Caco-2 (cell line): ENCODE data around the gene KCNIP1. TPM values are rescaled to one million over a fixed set of nuclear protein-coding genes. Genes with fewer than 3 reads are reported as not detected.
A peak's percentile ranks its signal among the peaks of the same experiment; 100 is the strongest.
"Not testable (repeated sequence)": the region's sequence is repeated elsewhere in the genome, so short reads cannot be mapped to it uniquely, and the experiment has no call there.

Experiments used
- BruUV-seq: library from RNA; stranded (reverse); fragments of 400-500 nt; replicated peaks from 2 replicates; lab custom pipeline; 2021; lab: Mats Ljungman, UMichigan
- CTCF ChIA-PET: fragments of 300-600 bp; sonication (Branson Sonifier 250); formaldehyde crosslinking; loops from one replicate; lab custom pipeline; 2022; ENCODE audit warnings: antibody characterized with exemption; lab: Charles Lee
- POLR2A ChIA-PET: fragments of 300-600 bp; sonication (Branson Sonifier 250); formaldehyde crosslinking; loops from one replicate; lab custom pipeline; 2022; ENCODE audit warnings: antibody characterized with exemption; lab: Charles Lee
- DNase-seq, 2 experiments: peaks; one replicate each; pipeline versions ENCODE4 v3.0.0 to v3.0.0-alpha.2; 2020 to 2022
- H3K27me3 ChIP-seq: replicated peaks from 2 replicates; pipeline ENCODE4 v1.6.0; 2011; ENCODE audit warnings: low read length; ENCODE audit not compliant: control insufficient read depth, insufficient read depth
- H3K36me3 ChIP-seq: 2 replicates; pipeline ENCODE4 v1.5.1; 2011; ENCODE audit warnings: low read length; ENCODE audit not compliant: control insufficient read depth, insufficient read depth
- H3K4me1 ChIP-seq: fragments of 250-450 bp; sonication (Bioruptor Pico); 2 replicates; pipeline ENCODE4 v1.5.1; 2020; ENCODE audit warnings: mild to moderate bottlenecking
- H3K4me3 ChIP-seq: 2 replicates; pipeline ENCODE4 v1.5.1; 2011; ENCODE audit warnings: low read depth, mild to moderate bottlenecking, control low read depth, low read length
- H3K9me3 ChIP-seq: fragments of 250-450 bp; sonication (Bioruptor Pico); 2 replicates; pipeline ENCODE4 v1.5.1; 2020; ENCODE audit warnings: mild to moderate bottlenecking, moderate library complexity
- H3K27ac Mint-ChIP-seq: one replicate; pipeline ENCODE4 v1.8.0; 2022; ENCODE audit warnings: mixed read lengths; ENCODE audit not compliant: unreplicated experiment
- H3K27me3 Mint-ChIP-seq: one replicate; pipeline ENCODE4 v1.8.0; 2022; ENCODE audit warnings: mixed read lengths; ENCODE audit not compliant: insufficient read depth, unreplicated experiment
- H3K36me3 Mint-ChIP-seq: one replicate; pipeline ENCODE4 v1.8.0; 2022; ENCODE audit warnings: mild to moderate bottlenecking, mixed read lengths; ENCODE audit not compliant: insufficient read depth, unreplicated experiment
- H3K4me1 Mint-ChIP-seq: one replicate; pipeline ENCODE4 v1.8.0; 2022; ENCODE audit warnings: low read depth, mixed read lengths; ENCODE audit not compliant: unreplicated experiment
- H3K4me3 Mint-ChIP-seq: one replicate; pipeline ENCODE4 v1.8.0; 2022; ENCODE audit warnings: mild to moderate bottlenecking, moderate library complexity, mixed read lengths; ENCODE audit not compliant: unreplicated experiment
- H3K9me3 Mint-ChIP-seq: one replicate; pipeline ENCODE4 v1.8.0; 2022; ENCODE audit warnings: mixed read lengths; ENCODE audit not compliant: unreplicated experiment
- CTCF ChIP-seq, 2 experiments: fragments of 200-600 bp in 1 of 2; IDR thresholded peaks; 1 replicate in 1 of 2; 2 replicates in 1 of 2; pipeline versions ENCODE4 v1.5.1 to v1.8.0; 2011 to 2022; ENCODE audit warnings: antibody characterized with exemption in 1 of 2, control low read depth in 1 of 2, inconsistent platforms in 1 of 2, low read depth in 1 of 2, low read length in 1 of 2, mild to moderate bottlenecking in 1 of 2, moderate library complexity in 1 of 2; ENCODE audit not compliant: insufficient read depth in 1 of 2, severe bottlenecking in 1 of 2, unreplicated experiment in 1 of 2
- intact Hi-C: fragments of 100-400 bp; cut with micrococcal nuclease; formaldehyde crosslinking; loops from one replicate; pipeline ENCODE4 v1.10.0; 2022; ENCODE audit not compliant: unreplicated experiment
- total RNA-seq: library from RNA; stranded (reverse); gene quantifications from 2 replicates; pipeline ENCODE4 v1.2.3, GENCODE V29; 2022

The KCNIP1 gene
- total RNA-seq, 1 experiment from 2014 or later: not detected

- ChIA-PET CTCF (no interaction called here), POLR2A (no interaction called here)
- no peak for TF ChIP-seq CTCF (IDR thresholded peaks at IDR 0.05; ENCODE audit: insufficient read depth in 1 of 2, low read depth in 1 of 2, low read length in 1 of 2, severe bottlenecking in 1 of 2, unreplicated experiment in 1 of 2)
- intact Hi-C loops: no loop called here
- Histone ChIP-seq H3K4me1 (peaks cover 39% of the 10 kb centered on the region), H3K9me3 (no peaks in the 10 kb centered on the region), H3K27me3 (no peaks in the 10 kb centered on the region), H3K36me3 (no peaks in the 10 kb centered on the region; the same call in 1 of the 2 replicates), H3K4me3 (no peak overlapping the region)
- H3K4me1 Mint-ChIP-seq: peaks cover 24% of the 10 kb centered on the region
- H3K36me3 Mint-ChIP-seq: no peaks in the 10 kb centered on the region
- DNase-seq: no peak
- no peaks in the 10 kb centered on the region for H3K27me3 Mint-ChIP-seq
- no TSS peak for BruUV-seq
- H3K4me3 Mint-ChIP-seq: no peak overlapping the region
- peaks cover 20% of the 10 kb centered on the region for H3K9me3 Mint-ChIP-seq
- H3K27ac Mint-ChIP-seq: no peak overlapping the region
Observed at GRCh38 chr5:170753311-170753710, 249.5 kb downstream of the KCNIP1 start.

GRCh38 chr5:170754508-170754907 is 250.7 kb downstream of the KCNIP1 start:
- H3K4me3 Mint-ChIP-seq, BruUV-seq, H3K36me3 Mint-ChIP-seq, CTCF ChIA-PET, intact Hi-C loops, POLR2A ChIA-PET, H3K36me3 ChIP-seq, H3K27ac Mint-ChIP-seq, H3K4me3 ChIP-seq, H3K27me3 Mint-ChIP-seq, DNase-seq, H3K27me3 ChIP-seq, H3K9me3 ChIP-seq: not testable (repeated sequence)
- Mint-ChIP-seq H3K4me1 (peaks cover 30% of the 10 kb centered on the region), H3K9me3 (peaks cover 20% of the 10 kb centered on the region)
- H3K4me1 ChIP-seq: peaks cover 38% of the 10 kb centered on the region

- Histone ChIP-seq H3K9me3 (no peaks in the 10 kb centered on the region), H3K4me3 (no peak overlapping the region), H3K4me1 (peaks cover 33% of the 10 kb centered on the region), H3K27me3 (no peaks in the 10 kb centered on the region), H3K36me3 (no peaks in the 10 kb centered on the region; the same call in 1 of the 2 replicates)
- H3K27ac Mint-ChIP-seq: peak overlapping the region; percentile 58
- no peaks in the 10 kb centered on the region for H3K36me3 Mint-ChIP-seq
- no peak for TF ChIP-seq CTCF (IDR thresholded peaks at IDR 0.05; ENCODE audit: insufficient read depth in 1 of 2, low read depth in 1 of 2, low read length in 1 of 2, severe bottlenecking in 1 of 2, unreplicated experiment in 1 of 2)
- peaks cover 20% of the 10 kb centered on the region for H3K9me3 Mint-ChIP-seq
- POLR2A ChIA-PET: no interaction called here
- no peaks in the 10 kb centered on the region for H3K27me3 Mint-ChIP-seq
- H3K4me1 Mint-ChIP-seq: peaks cover 30% of the 10 kb centered on the region
- CTCF ChIA-PET: no interaction called here
- no peak overlapping the region for H3K4me3 Mint-ChIP-seq
- DNase-seq: no peak
- intact Hi-C loops: no loop called here
- no TSS peak for BruUV-seq
Observed at GRCh38 chr5:170755679-170756456, 252.0 kb downstream of the KCNIP1 start.
